ENCODE data around the gene KIAA0753.

Gene KIAA0753

GRCh38 chr17:6548034-6548433 is 92.5 kb downstream of the KIAA0753 start:
- POLR2A ChIA-PET = no interaction called here
- TF ChIP-seq CTBP1 (IDR thresholded peaks at IDR 0.05; ENCODE audit: borderline replicate concordance) = no peak
- no peak for TF ChIP-seq NFRKB (IDR thresholded peaks at IDR 0.05)
- no peak for TF ChIP-seq LEF1 (IDR thresholded peaks at IDR 0.05; ENCODE audit: borderline replicate concordance)
- TF ChIP-seq PKNOX1 (IDR thresholded peaks at IDR 0.05) = no peak
- no peak for TF ChIP-seq BHLHE40 (IDR thresholded peaks at IDR 0.05; ENCODE audit: borderline replicate concordance)
- no peak for TF ChIP-seq FOXM1 (IDR thresholded peaks at IDR 0.05; ENCODE audit: borderline replicate concordance)
- no peak for TF ChIP-seq ELF4 (IDR thresholded peaks at IDR 0.05)
- TF ChIP-seq L3MBTL2 (conservative IDR thresholded peaks at IDR 0.05) = no peak
- TF ChIP-seq ARNT (IDR thresholded peaks at IDR 0.05) = no peak
- TF ChIP-seq FOXK2 (IDR thresholded peaks at IDR 0.05) = no peak
- no peak for TF ChIP-seq SUZ12 (IDR thresholded peaks at IDR 0.05)
- TF ChIP-seq SP1 (IDR thresholded peaks at IDR 0.05) = no peak
- TF ChIP-seq FOXA1 (IDR thresholded peaks at IDR 0.05) = no peak
- no peak for TF ChIP-seq ZNF384 (IDR thresholded peaks at IDR 0.05)
- no peak for TF ChIP-seq HDGF (IDR thresholded peaks at IDR 0.05; ENCODE audit: borderline replicate concordance)
- TF ChIP-seq TARDBP (IDR thresholded peaks at IDR 0.05) = no peak
- no peak for DNase-seq (ENCODE audit: extremely low spot score)
- CTCF ChIA-PET = interaction anchor here (0.6 kb wide), 1 partner anchor 236 kb away, joined by 5 read pairs; no protein-coding TSS in a partner anchor

GRCh38 chr17:6547336-6547735 is 93.2 kb downstream of the KIAA0753 start:
- no peak for TF ChIP-seq L3MBTL2 (conservative IDR thresholded peaks at IDR 0.05)
- no peak for TF ChIP-seq TARDBP (IDR thresholded peaks at IDR 0.05)
- TF ChIP-seq PKNOX1 (IDR thresholded peaks at IDR 0.05) = no peak
- TF ChIP-seq HDGF (IDR thresholded peaks at IDR 0.05; ENCODE audit: borderline replicate concordance) = no peak
- no peak for TF ChIP-seq SP1 (IDR thresholded peaks at IDR 0.05)
- no peak for TF ChIP-seq BHLHE40 (IDR thresholded peaks at IDR 0.05; ENCODE audit: borderline replicate concordance)
- TF ChIP-seq FOXM1 (IDR thresholded peaks at IDR 0.05; ENCODE audit: borderline replicate concordance) = no peak
- TF ChIP-seq SUZ12 (IDR thresholded peaks at IDR 0.05) = no peak
- TF ChIP-seq NFRKB (IDR thresholded peaks at IDR 0.05) = no peak
- no peak for TF ChIP-seq ZNF384 (IDR thresholded peaks at IDR 0.05)
- no peak for TF ChIP-seq FOXK2 (IDR thresholded peaks at IDR 0.05)
- no peak for TF ChIP-seq CTBP1 (IDR thresholded peaks at IDR 0.05; ENCODE audit: borderline replicate concordance)
- no peak for TF ChIP-seq LEF1 (IDR thresholded peaks at IDR 0.05; ENCODE audit: borderline replicate concordance)
- TF ChIP-seq ARNT (IDR thresholded peaks at IDR 0.05) = no peak
- TF ChIP-seq FOXA1 (IDR thresholded peaks at IDR 0.05) = no peak
- TF ChIP-seq ELF4 (IDR thresholded peaks at IDR 0.05) = no peak
- POLR2A ChIA-PET = no interaction called here
- DNase-seq (ENCODE audit: extremely low spot score) = no peak
- CTCF ChIA-PET = no interaction called here

- TF ChIP-seq FOXA1 (IDR thresholded peaks at IDR 0.05) (no peak), FOXM1 (IDR thresholded peaks at IDR 0.05; ENCODE audit: borderline replicate concordance) (no peak), CTBP1 (IDR thresholded peaks at IDR 0.05; ENCODE audit: borderline replicate concordance) (no peak), ZNF384 (IDR thresholded peaks at IDR 0.05) (no peak), NFRKB (IDR thresholded peaks at IDR 0.05) (no peak), HDGF (IDR thresholded peaks at IDR 0.05; ENCODE audit: borderline replicate concordance) (no peak), L3MBTL2 (conservative IDR thresholded peaks at IDR 0.05) (no peak), ELF4 (IDR thresholded peaks at IDR 0.05) (no peak), FOXK2 (IDR thresholded peaks at IDR 0.05) (no peak), TARDBP (IDR thresholded peaks at IDR 0.05) (no peak), SP1 (IDR thresholded peaks at IDR 0.05) (no peak), ARNT (IDR thresholded peaks at IDR 0.05) (no peak), SUZ12 (IDR thresholded peaks at IDR 0.05) (no peak), BHLHE40 (IDR thresholded peaks at IDR 0.05; ENCODE audit: borderline replicate concordance) (no peak), LEF1 (IDR thresholded peaks at IDR 0.05; ENCODE audit: borderline replicate concordance) (no peak), PKNOX1 (IDR thresholded peaks at IDR 0.05) (no peak)
- ChIA-PET POLR2A (no interaction called here), CTCF (no interaction called here)
- DNase-seq (ENCODE audit: extremely low spot score) = no peak
These were observed 94.3 kb downstream of the KIAA0753 start for GRCh38 chr17:6546069-6546718.

GRCh38 chr17:6545291-6545690 is 95.2 kb downstream of the KIAA0753 start:
- DNase-seq (ENCODE audit: extremely low spot score) = no peak
- CTCF ChIA-PET = no interaction called here
- POLR2A ChIA-PET = no interaction called here
- TF ChIP-seq FOXM1 (IDR thresholded peaks at IDR 0.05; ENCODE audit: borderline replicate concordance) (no peak), BHLHE40 (IDR thresholded peaks at IDR 0.05; ENCODE audit: borderline replicate concordance) (no peak), ZNF384 (IDR thresholded peaks at IDR 0.05) (no peak), FOXK2 (IDR thresholded peaks at IDR 0.05) (no peak), TARDBP (IDR thresholded peaks at IDR 0.05) (no peak), ELF4 (IDR thresholded peaks at IDR 0.05) (no peak), FOXA1 (IDR thresholded peaks at IDR 0.05) (no peak), ARNT (IDR thresholded peaks at IDR 0.05) (no peak), L3MBTL2 (conservative IDR thresholded peaks at IDR 0.05) (no peak), SUZ12 (IDR thresholded peaks at IDR 0.05) (no peak), LEF1 (IDR thresholded peaks at IDR 0.05; ENCODE audit: borderline replicate concordance) (no peak), PKNOX1 (IDR thresholded peaks at IDR 0.05) (no peak), HDGF (IDR thresholded peaks at IDR 0.05; ENCODE audit: borderline replicate concordance) (no peak), NFRKB (IDR thresholded peaks at IDR 0.05) (no peak)

- DNase-seq (ENCODE audit: extremely low spot score) = no peak
- ChIA-PET CTCF (no interaction called here), POLR2A (no interaction called here)
- TF ChIP-seq L3MBTL2 (conservative IDR thresholded peaks at IDR 0.05) (no peak), BHLHE40 (IDR thresholded peaks at IDR 0.05; ENCODE audit: borderline replicate concordance) (no peak), CTBP1 (IDR thresholded peaks at IDR 0.05; ENCODE audit: borderline replicate concordance) (no peak), ELF4 (IDR thresholded peaks at IDR 0.05) (no peak), ARNT (IDR thresholded peaks at IDR 0.05) (no peak), LEF1 (IDR thresholded peaks at IDR 0.05; ENCODE audit: borderline replicate concordance) (no peak), NFRKB (IDR thresholded peaks at IDR 0.05) (no peak), FOXK2 (IDR thresholded peaks at IDR 0.05) (no peak), SP1 (IDR thresholded peaks at IDR 0.05) (no peak), FOXA1 (IDR thresholded peaks at IDR 0.05) (no peak), FOXM1 (IDR thresholded peaks at IDR 0.05; ENCODE audit: borderline replicate concordance) (no peak), TARDBP (IDR thresholded peaks at IDR 0.05) (no peak), ZNF384 (IDR thresholded peaks at IDR 0.05) (no peak), HDGF (IDR thresholded peaks at IDR 0.05; ENCODE audit: borderline replicate concordance) (no peak), SUZ12 (IDR thresholded peaks at IDR 0.05) (no peak), PKNOX1 (IDR thresholded peaks at IDR 0.05) (no peak)
These were observed 96.5 kb downstream of the KIAA0753 start for GRCh38 chr17:6544011-6544370.
